AG20443 (cell line): ENCODE results near the gene TNFAIP2.
A peak's percentile ranks its signal among the peaks of the same experiment; 100 is the strongest.
"Not testable (repeated sequence)": the region's sequence is repeated elsewhere in the genome, so short reads cannot be mapped to it uniquely, and the experiment has no call there.

Experiments used
- DNase-seq: peaks from one replicate; pipeline ENCODE4 v3.0.0; 2012; ENCODE audit warnings: low spot score, mixed read lengths

The TNFAIP2 gene

GRCh38 chr14:103135333-103136260 lies 12.3 kb downstream of the TNFAIP2 start:
- no peak for DNase-seq

GRCh38 chr14:103136388-103137271 lies 13.4 kb downstream of the TNFAIP2 start:
- peak; percentile 83 for DNase-seq

GRCh38 chr14:103137689-103138300 lies 14.5 kb downstream of the TNFAIP2 start:
- DNase-seq = no peak

GRCh38 chr14:103138301-103139131 lies 15.3 kb downstream of the TNFAIP2 start:
- DNase-seq = no peak

- DNase-seq = no peak
Measured at GRCh38 chr14:103139132-103140025, 16.1 kb downstream of the TNFAIP2 start.

GRCh38 chr14:103140316-103141109 lies 17.3 kb downstream of the TNFAIP2 start:
- DNase-seq = no peak

- peak; percentile 60 for DNase-seq
Measured at GRCh38 chr14:103141117-103141796, 18.0 kb downstream of the TNFAIP2 start.

GRCh38 chr14:103142026-103142425 lies 18.8 kb downstream of the TNFAIP2 start:
- DNase-seq = no peak

- DNase-seq = no peak
Measured at GRCh38 chr14:103142721-103143302, 19.6 kb downstream of the TNFAIP2 start.

GRCh38 chr14:103143506-103143905 lies 20.2 kb downstream of the TNFAIP2 start:
- peak; percentile 39 for DNase-seq

- peak; percentile 60 for DNase-seq
Measured at GRCh38 chr14:103144085-103144484, 20.8 kb downstream of the TNFAIP2 start.

GRCh38 chr14:103146141-103146709 lies 23.0 kb downstream of the TNFAIP2 start:
- no peak for DNase-seq

GRCh38 chr14:103149351-103150237 lies 26.3 kb downstream of the TNFAIP2 start:
- no peak for DNase-seq

GRCh38 chr14:103151270-103151945 lies 28.1 kb downstream of the TNFAIP2 start:
- DNase-seq = no peak

- peak; percentile 97 for DNase-seq
Measured at GRCh38 chr14:103155010-103155409, 31.7 kb downstream of the TNFAIP2 start.

GRCh38 chr14:103155416-103155815 lies 32.2 kb downstream of the TNFAIP2 start:
- not testable (repeated sequence) for DNase-seq
